Fibroblast of villous mesenchyme (primary cell): ENCODE results near the gene KCTD20. TPM values are rescaled to one million over a fixed set of nuclear protein-coding genes. Genes with fewer than 3 reads are reported as not detected.

Experiments used
- DNase-seq: peaks from one replicate; pipeline ENCODE4 v3.0.0-alpha.2; 2010; ENCODE audit warnings: low read depth
- H3K4me3 ChIP-seq: 2 replicates; pipeline ENCODE4 v1.5.1; 2011; ENCODE audit warnings: low read depth, mild to moderate bottlenecking, low read length
- CTCF ChIP-seq: IDR thresholded peaks from 2 replicates; pipeline ENCODE4 v1.5.1; 2012; ENCODE audit warnings: low read depth, mild to moderate bottlenecking, low read length; ENCODE audit not compliant: insufficient read depth
- total RNA-seq: library from RNA; depleted of rRNA; stranded (reverse); fragments of >200 nt; gene quantifications from 2 replicates; pipeline ENCODE4 v1.2.3, GENCODE V29; 2012

Gene KCTD20
- total RNA-seq, 1 donor: 143 TPM

- no peak overlapping the region for H3K4me3 ChIP-seq
- no peak for TF ChIP-seq CTCF
- DNase-seq: no peak
These were observed 73.8 kb downstream of the KCTD20 start for GRCh38 chr6:36516559-36516958.

- no peak overlapping the region for H3K4me3 ChIP-seq
- DNase-seq: no peak
- no peak for TF ChIP-seq CTCF
These were observed 74.2 kb downstream of the KCTD20 start for GRCh38 chr6:36516988-36517387.

GRCh38 chr6:36517408-36517807 is 74.6 kb downstream of the KCTD20 start:
- TF ChIP-seq CTCF: no peak
- DNase-seq: no peak
- no peak overlapping the region for H3K4me3 ChIP-seq

GRCh38 chr6:36519352-36519751 is 76.6 kb downstream of the KCTD20 start:
- no peak for DNase-seq
- no peak for TF ChIP-seq CTCF

GRCh38 chr6:36523451-36523850 is 80.7 kb downstream of the KCTD20 start:
- H3K4me3 ChIP-seq: no peak overlapping the region
- DNase-seq: no peak
- TF ChIP-seq CTCF: no peak

More at GRCh38 chr6:36519352-36519751, 76.6 kb downstream of the KCTD20 start:
- no peak overlapping the region for H3K4me3 ChIP-seq

GRCh38 chr6:36523936-36524499 is 81.2 kb downstream of the KCTD20 start:
- no peak overlapping the region for H3K4me3 ChIP-seq
- DNase-seq: no peak
- no peak for TF ChIP-seq CTCF

GRCh38 chr6:36524871-36525270 is 82.1 kb downstream of the KCTD20 start:
- DNase-seq: no peak
- H3K4me3 ChIP-seq: no peak overlapping the region
- TF ChIP-seq CTCF: no peak
